Upper lobe of left lung (tissue), 4 donors: Measurements from ENCODE around the gene CDCA4.
A peak's percentile ranks its signal among the peaks of the same experiment; 100 is the strongest.

Experiments used
- POLR2A ChIP-seq, 4 donors: fragments of 450-650 bp; IDR thresholded peaks; one replicate each; pipeline ENCODE4 v1.5.1; 2016 to 2017; ENCODE audit warnings: antibody characterized with exemption in 4 of 4, mild to moderate bottlenecking in 2 of 4
- TF ChIP-seq, protein P1 (sequence below), 6 experiments: fragments of 450-650 bp in 4 of 6; fragments of 200-600 bp in 2 of 6; sonication (generic) in 2 of 6; IDR thresholded peaks; one replicate each; pipeline ENCODE4 v1.5.1; 2016 to 2019; ENCODE audit warnings: antibody characterized with exemption in 6 of 6

DNA sequence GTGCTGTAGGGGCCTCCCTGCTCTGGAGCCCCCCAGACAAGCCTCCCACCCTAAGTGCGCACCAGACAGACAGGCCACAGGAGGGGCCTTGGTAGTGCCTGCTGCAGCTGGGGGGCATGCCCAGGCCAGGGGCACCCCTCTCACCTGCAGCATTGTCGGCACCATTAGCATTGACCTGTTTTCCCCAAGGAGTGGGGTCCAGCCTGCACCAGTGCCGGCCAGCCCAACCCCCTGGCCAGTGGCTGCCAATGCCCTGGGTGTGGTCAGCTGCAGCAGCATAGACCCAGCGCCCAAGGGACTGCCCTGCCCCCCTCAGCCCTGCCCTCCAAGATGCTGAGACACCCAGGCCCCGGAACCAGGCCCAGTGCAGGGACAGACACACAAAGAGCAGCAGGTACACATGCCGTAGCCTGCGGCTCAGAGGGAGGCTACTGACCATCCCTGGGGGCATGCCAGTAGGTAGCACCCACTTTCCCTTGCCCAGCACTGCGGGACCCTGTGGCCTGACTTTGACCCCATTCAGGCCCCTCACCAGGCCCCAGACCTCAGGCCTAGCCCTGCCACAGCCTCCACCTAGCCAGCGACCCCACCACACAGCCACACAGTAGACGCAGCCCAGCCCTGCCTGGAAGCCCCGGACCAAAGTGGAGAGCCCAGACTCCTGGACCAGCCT, 43.7 kb downstream of the CDCA4 start:
- TF ChIP-seq, protein P1, sequence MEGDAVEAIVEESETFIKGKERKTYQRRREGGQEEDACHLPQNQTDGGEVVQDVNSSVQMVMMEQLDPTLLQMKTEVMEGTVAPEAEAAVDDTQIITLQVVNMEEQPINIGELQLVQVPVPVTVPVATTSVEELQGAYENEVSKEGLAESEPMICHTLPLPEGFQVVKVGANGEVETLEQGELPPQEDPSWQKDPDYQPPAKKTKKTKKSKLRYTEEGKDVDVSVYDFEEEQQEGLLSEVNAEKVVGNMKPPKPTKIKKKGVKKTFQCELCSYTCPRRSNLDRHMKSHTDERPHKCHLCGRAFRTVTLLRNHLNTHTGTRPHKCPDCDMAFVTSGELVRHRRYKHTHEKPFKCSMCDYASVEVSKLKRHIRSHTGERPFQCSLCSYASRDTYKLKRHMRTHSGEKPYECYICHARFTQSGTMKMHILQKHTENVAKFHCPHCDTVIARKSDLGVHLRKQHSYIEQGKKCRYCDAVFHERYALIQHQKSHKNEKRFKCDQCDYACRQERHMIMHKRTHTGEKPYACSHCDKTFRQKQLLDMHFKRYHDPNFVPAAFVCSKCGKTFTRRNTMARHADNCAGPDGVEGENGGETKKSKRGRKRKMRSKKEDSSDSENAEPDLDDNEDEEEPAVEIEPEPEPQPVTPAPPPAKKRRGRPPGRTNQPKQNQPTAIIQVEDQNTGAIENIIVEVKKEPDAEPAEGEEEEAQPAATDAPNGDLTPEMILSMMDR (IDR thresholded peaks at IDR 0.05): peak in 1 of 6 experiments; percentile 7
- no peak for TF ChIP-seq POLR2A (IDR thresholded peaks at IDR 0.05)
